Measurements from ENCODE around the gene CCDC92. TPM values are rescaled to one million over a fixed set of nuclear protein-coding genes. Genes with fewer than 3 reads are reported as not detected.

CCDC92 gene
- total RNA-seq, 1 donor from 2014 or later, result 38.9 TPM

GRCh38 chr12:123928897-123929296 is 43.7 kb downstream of the CCDC92 start:
- no peak overlapping the region for H2AFZ ChIP-seq (ENCODE audit: low read depth, low read length)
- H3K4me2 ChIP-seq (ENCODE audit: low read length), result no peak overlapping the region
- H3K9me3 Mint-ChIP-seq (ENCODE audit: unreplicated experiment), result peaks cover 5% of the 10 kb centered on the region
- H3K36me3 Mint-ChIP-seq (ENCODE audit: low read depth, unreplicated experiment), result no peaks in the 10 kb centered on the region
- peaks cover 20% of the 10 kb centered on the region for H3K27me3 Mint-ChIP-seq (ENCODE audit: low read depth, unreplicated experiment)
- H3K36me3 ChIP-seq (ENCODE audit: insufficient read depth, low read length), result no peaks in the 10 kb centered on the region
- H3K9ac ChIP-seq (ENCODE audit: low read length), result no peak overlapping the region
- DNase-seq (ENCODE audit: low read depth) (no peak), FAIRE-seq (no peak)
- H3K27ac Mint-ChIP-seq (ENCODE audit: unreplicated experiment), result no peak overlapping the region
- no peak for TF ChIP-seq EZH2 (IDR thresholded peaks at IDR 0.05; ENCODE audit: insufficient read depth, low read length)
- no peak for TF ChIP-seq CTCF (IDR thresholded peaks at IDR 0.05; ENCODE audit: insufficient read depth, low read depth, low read length)
- no peaks in the 10 kb centered on the region for H3K27me3 ChIP-seq (ENCODE audit: insufficient read depth, low read length)
- no peaks in the 10 kb centered on the region for H3K4me1 Mint-ChIP-seq (ENCODE audit: low read depth, unreplicated experiment)
- no peak overlapping the region for H3K4me3 Mint-ChIP-seq (ENCODE audit: unreplicated experiment)
- no peak overlapping the region for H3K4me3 ChIP-seq (ENCODE audit: insufficient read depth, low read depth, low read length)
- no peaks in the 10 kb centered on the region for H3K9me3 ChIP-seq (ENCODE audit: insufficient read depth, low read depth, low read length)
- H3K4me1 ChIP-seq (ENCODE audit: insufficient read depth, low read length), result no peaks in the 10 kb centered on the region
- no peak overlapping the region for H3K27ac ChIP-seq (ENCODE audit: low read depth, low read length)
- no peaks in the 10 kb centered on the region for H3K79me2 ChIP-seq (ENCODE audit: insufficient read depth, low read length)
- no peaks in the 10 kb centered on the region for H4K20me1 ChIP-seq (ENCODE audit: insufficient read depth, low read length)

DNA sequence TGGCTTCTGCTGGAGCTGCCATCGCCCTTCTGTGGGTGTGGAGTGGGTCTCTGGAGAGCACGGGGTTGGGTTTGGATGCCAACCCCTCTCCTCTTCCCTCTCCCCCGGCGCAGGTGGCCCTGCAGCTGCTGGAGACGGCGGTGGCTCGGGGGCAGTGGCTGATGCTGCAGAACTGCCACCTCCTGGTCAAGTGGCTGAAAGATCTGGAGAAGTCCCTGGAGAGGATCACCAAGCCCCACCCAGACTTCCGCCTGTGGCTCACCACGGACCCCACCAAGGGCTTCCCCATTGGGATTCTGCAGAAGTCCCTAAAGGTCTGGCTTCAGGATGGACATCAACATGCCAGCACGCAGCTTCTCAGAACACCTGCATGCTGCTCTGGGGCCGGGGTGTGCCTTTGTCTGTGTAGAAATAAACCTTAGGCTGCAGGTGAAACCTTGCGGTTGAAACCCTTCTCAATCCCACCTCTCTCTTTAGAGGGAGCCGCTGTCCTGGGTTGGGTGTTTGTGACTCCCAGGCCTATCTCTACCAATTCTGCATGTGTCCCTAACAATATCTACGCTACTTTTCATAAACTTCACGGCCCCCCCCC is 44.3 kb downstream of the CCDC92 start:
- peaks cover 20% of the 10 kb centered on the region for H3K27me3 Mint-ChIP-seq (ENCODE audit: low read depth, unreplicated experiment)

More for the DNA sequence above, 44.3 kb downstream of the CCDC92 start:
- no peak overlapping the region for H3K27ac ChIP-seq (ENCODE audit: low read depth, low read length)
- no peaks in the 10 kb centered on the region for H3K36me3 Mint-ChIP-seq (ENCODE audit: low read depth, unreplicated experiment)
- H3K9me3 ChIP-seq (ENCODE audit: insufficient read depth, low read depth, low read length), result no peaks in the 10 kb centered on the region
- no peak overlapping the region for H3K4me2 ChIP-seq (ENCODE audit: low read length)
- H3K36me3 ChIP-seq (ENCODE audit: insufficient read depth, low read length), result no peaks in the 10 kb centered on the region
- no peak overlapping the region for H3K4me3 ChIP-seq (ENCODE audit: insufficient read depth, low read depth, low read length)
- H3K9me3 Mint-ChIP-seq (ENCODE audit: unreplicated experiment), result peaks cover 5% of the 10 kb centered on the region
- H3K27me3 ChIP-seq (ENCODE audit: insufficient read depth, low read length), result no peaks in the 10 kb centered on the region
- no peak overlapping the region for H3K4me3 Mint-ChIP-seq (ENCODE audit: unreplicated experiment)
- no peaks in the 10 kb centered on the region for H4K20me1 ChIP-seq (ENCODE audit: insufficient read depth, low read length)
- H2AFZ ChIP-seq (ENCODE audit: low read depth, low read length), result no peak overlapping the region
- H3K4me1 Mint-ChIP-seq (ENCODE audit: low read depth, unreplicated experiment), result no peaks in the 10 kb centered on the region
- no peak for FAIRE-seq
- H3K27ac Mint-ChIP-seq (ENCODE audit: unreplicated experiment), result no peak overlapping the region
- DNase-seq (ENCODE audit: low read depth), result no peak
- H3K79me2 ChIP-seq (ENCODE audit: insufficient read depth, low read length), result no peaks in the 10 kb centered on the region
- no peak overlapping the region for H3K9ac ChIP-seq (ENCODE audit: low read length)
- TF ChIP-seq CTCF (IDR thresholded peaks at IDR 0.05; ENCODE audit: insufficient read depth, low read depth, low read length) (no peak), EZH2 (IDR thresholded peaks at IDR 0.05; ENCODE audit: insufficient read depth, low read length) (no peak)
- H3K4me1 ChIP-seq (ENCODE audit: insufficient read depth, low read length), result no peaks in the 10 kb centered on the region

All from astrocyte (in vitro differentiated cells and primary cell).